ENCODE data around the gene CASP9. TPM values are rescaled to one million over a fixed set of nuclear protein-coding genes. Genes with fewer than 3 reads are reported as not detected.

Gene CASP9
- total RNA-seq, 4 donors from 2014 or later: 2.6 to 16.0 (median 8.1) TPM

- H3K27ac ChIP-seq: no peak overlapping the region
- TF ChIP-seq CTCF (IDR thresholded peaks at IDR 0.05): no peak
- TF ChIP-seq POLR2A (IDR thresholded peaks at IDR 0.05): no peak
- no peak overlapping the region for H3K4me3 ChIP-seq
- H3K27me3 ChIP-seq: no peaks in the 10 kb centered on the region
- H3K9me3 ChIP-seq: no peaks in the 10 kb centered on the region
- no peaks in the 10 kb centered on the region for H3K4me1 ChIP-seq
- no peaks in the 10 kb centered on the region for H3K36me3 ChIP-seq
- DNase-seq: no peak
- intact Hi-C loops (cut with DNase I; ENCODE audit: low total_unique reads): no loop called here
These were observed 35.3 kb upstream of the CASP9 start for GRCh38 chr1:15559189-15559810.

- Histone ChIP-seq H3K36me3 (no peaks in the 10 kb centered on the region), H3K9me3 (no peaks in the 10 kb centered on the region), H3K4me1 (no peaks in the 10 kb centered on the region), H3K4me3 (no peak overlapping the region), H3K27ac (no peak overlapping the region), H3K27me3 (no peaks in the 10 kb centered on the region)
- intact Hi-C loops (cut with DNase I; ENCODE audit: low total_unique reads): no loop called here
- no peak for DNase-seq
- TF ChIP-seq POLR2A (IDR thresholded peaks at IDR 0.05) (no peak), CTCF (IDR thresholded peaks at IDR 0.05) (no peak)
These were observed 34.5 kb upstream of the CASP9 start for GRCh38 chr1:15558516-15558915.

GRCh38 chr1:15557594-15557993 lies 33.6 kb upstream of the CASP9 start:
- Histone ChIP-seq H3K36me3 (no peaks in the 10 kb centered on the region), H3K4me3 (no peak overlapping the region), H3K27ac (no peak overlapping the region), H3K9me3 (no peaks in the 10 kb centered on the region), H3K27me3 (no peaks in the 10 kb centered on the region), H3K4me1 (no peaks in the 10 kb centered on the region)
- TF ChIP-seq POLR2A (IDR thresholded peaks at IDR 0.05): no peak
- TF ChIP-seq CTCF (IDR thresholded peaks at IDR 0.05): no peak
- DNase-seq: no peak
- intact Hi-C loops (cut with DNase I; ENCODE audit: low total_unique reads): no loop called here

- intact Hi-C loops (cut with DNase I; ENCODE audit: low total_unique reads): no loop called here
- H3K4me3 ChIP-seq: no peak overlapping the region
- no peaks in the 10 kb centered on the region for H3K36me3 ChIP-seq
These were observed 33.0 kb upstream of the CASP9 start for GRCh38 chr1:15557008-15557407.

GRCh38 chr1:15550573-15550972 lies 26.6 kb upstream of the CASP9 start:
- no peaks in the 10 kb centered on the region for H3K9me3 ChIP-seq
- intact Hi-C loops (cut with DNase I; ENCODE audit: low total_unique reads): no loop called here
- no peaks in the 10 kb centered on the region for H3K4me1 ChIP-seq
- H3K27me3 ChIP-seq: no peaks in the 10 kb centered on the region
- no peaks in the 10 kb centered on the region for H3K36me3 ChIP-seq
- TF ChIP-seq CTCF (IDR thresholded peaks at IDR 0.05): no peak
- TF ChIP-seq POLR2A (IDR thresholded peaks at IDR 0.05): no peak
- no peak overlapping the region for H3K27ac ChIP-seq
- DNase-seq: no peak
- H3K4me3 ChIP-seq: no peak overlapping the region

More at GRCh38 chr1:15557008-15557407, 33.0 kb upstream of the CASP9 start:
- DNase-seq: no peak
- Histone ChIP-seq H3K4me1 (no peaks in the 10 kb centered on the region), H3K27me3 (no peaks in the 10 kb centered on the region), H3K27ac (no peak overlapping the region), H3K9me3 (no peaks in the 10 kb centered on the region)
- no peak for TF ChIP-seq POLR2A (IDR thresholded peaks at IDR 0.05)
- no peak for TF ChIP-seq CTCF (IDR thresholded peaks at IDR 0.05)
